ENCODE results near the gene MEAK7. TPM values are rescaled to one million over a fixed set of nuclear protein-coding genes. Genes with fewer than 3 reads are reported as not detected.

The MEAK7 gene
- total RNA-seq, 1 donor from 2014 or later, result 18.4 TPM

GRCh38 chr16:84485255-84486010 is 19.0 kb downstream of the MEAK7 start:
- no peaks in the 10 kb centered on the region for H3K4me1 ChIP-seq
- no peaks in the 10 kb centered on the region for H4K20me1 ChIP-seq (ENCODE audit: low read depth)
- peaks cover 13% of the 10 kb centered on the region for H3K36me3 Mint-ChIP-seq
- peaks cover 4% of the 10 kb centered on the region for H3K4me1 Mint-ChIP-seq
- H3K27ac ChIP-seq, result no peak overlapping the region
- H3K79me2 ChIP-seq (ENCODE audit: low read depth), result no peaks in the 10 kb centered on the region
- DNase-seq (ENCODE audit: low spot score), result no peak
- H3K27me3 Mint-ChIP-seq (ENCODE audit: insufficient read depth, low read depth), result no peaks in the 10 kb centered on the region
- no peaks in the 10 kb centered on the region for H3K27me3 ChIP-seq
- no peak overlapping the region for H3K27ac Mint-ChIP-seq
- H2AFZ ChIP-seq (replicated peaks), result no peak overlapping the region
- H3K9me3 ChIP-seq (ENCODE audit: low read depth), result no peaks in the 10 kb centered on the region
- peaks cover 4% of the 10 kb centered on the region for H3K36me3 ChIP-seq
- no peaks in the 10 kb centered on the region for H3F3A ChIP-seq (ENCODE audit: low read depth)
- TF ChIP-seq CTCF (IDR thresholded peaks at IDR 0.05) (no peak), EZH2 (IDR thresholded peaks at IDR 0.05) (no peak), EZH2phosphoT487 (IDR thresholded peaks at IDR 0.05) (no peak)
- H3K4me3 ChIP-seq, result no peak overlapping the region
- H3K9me3 Mint-ChIP-seq, result no peaks in the 10 kb centered on the region
- H3K4me3 Mint-ChIP-seq, result no peak overlapping the region
- no peak overlapping the region for H3K4me2 ChIP-seq
- no peak overlapping the region for H3K9ac ChIP-seq

- no peak for TF ChIP-seq EZH2 (IDR thresholded peaks at IDR 0.05)
- peak; percentile 81 for TF ChIP-seq CTCF (IDR thresholded peaks at IDR 0.05)
These were observed 19.7 kb downstream of the MEAK7 start for GRCh38 chr16:84484579-84485254.

GRCh38 chr16:84483882-84484565 is 20.4 kb downstream of the MEAK7 start:
- Histone ChIP-seq H3K9ac (no peak overlapping the region), H2AFZ (replicated peaks) (no peak overlapping the region), H3K79me2 (ENCODE audit: low read depth) (no peaks in the 10 kb centered on the region), H3K36me3 (peaks cover 4% of the 10 kb centered on the region), H3K9me3 (ENCODE audit: low read depth) (no peaks in the 10 kb centered on the region), H3F3A (ENCODE audit: low read depth) (no peaks in the 10 kb centered on the region), H3K4me1 (no peaks in the 10 kb centered on the region), H3K27me3 (no peaks in the 10 kb centered on the region), H3K4me3 (no peak overlapping the region), H4K20me1 (ENCODE audit: low read depth) (no peaks in the 10 kb centered on the region), H3K27ac (no peak overlapping the region), H3K4me2 (no peak overlapping the region)
- DNase-seq (ENCODE audit: low spot score), result no peak
- Mint-ChIP-seq H3K36me3 (peaks cover 13% of the 10 kb centered on the region), H3K4me1 (peaks cover 4% of the 10 kb centered on the region), H3K9me3 (no peaks in the 10 kb centered on the region), H3K4me3 (no peak overlapping the region), H3K27ac (no peak overlapping the region), H3K27me3 (ENCODE audit: insufficient read depth, low read depth) (no peaks in the 10 kb centered on the region)
- no peak for TF ChIP-seq EZH2 (IDR thresholded peaks at IDR 0.05)
- no peak for TF ChIP-seq CTCF (IDR thresholded peaks at IDR 0.05)
- TF ChIP-seq EZH2phosphoT487 (IDR thresholded peaks at IDR 0.05), result no peak

More at GRCh38 chr16:84484579-84485254, 19.7 kb downstream of the MEAK7 start:
- Mint-ChIP-seq H3K27me3 (ENCODE audit: insufficient read depth, low read depth) (no peaks in the 10 kb centered on the region), H3K9me3 (no peaks in the 10 kb centered on the region), H3K27ac (peak overlapping the region; percentile 44), H3K4me1 (peaks cover 4% of the 10 kb centered on the region), H3K36me3 (peaks cover 10% of the 10 kb centered on the region), H3K4me3 (no peak overlapping the region)
- Histone ChIP-seq H3K36me3 (peaks cover 4% of the 10 kb centered on the region), H3F3A (ENCODE audit: low read depth) (no peaks in the 10 kb centered on the region), H3K27ac (no peak overlapping the region), H3K4me1 (no peaks in the 10 kb centered on the region), H3K4me2 (no peak overlapping the region), H3K9me3 (ENCODE audit: low read depth) (no peaks in the 10 kb centered on the region), H3K79me2 (ENCODE audit: low read depth) (no peaks in the 10 kb centered on the region), H3K9ac (no peak overlapping the region), H3K4me3 (no peak overlapping the region), H2AFZ (replicated peaks) (no peak overlapping the region), H3K27me3 (no peaks in the 10 kb centered on the region), H4K20me1 (ENCODE audit: low read depth) (no peaks in the 10 kb centered on the region)
- DNase-seq (ENCODE audit: low spot score), result peak; percentile 55

All from neural progenitor cell (in vitro differentiated cells).